ENCODE results near the gene TMIGD3.

The TMIGD3 gene

GRCh38 chr1:111474106-111474505 is 29.3 kb downstream of the TMIGD3 start:
- no peak for DNase-seq

DNA sequence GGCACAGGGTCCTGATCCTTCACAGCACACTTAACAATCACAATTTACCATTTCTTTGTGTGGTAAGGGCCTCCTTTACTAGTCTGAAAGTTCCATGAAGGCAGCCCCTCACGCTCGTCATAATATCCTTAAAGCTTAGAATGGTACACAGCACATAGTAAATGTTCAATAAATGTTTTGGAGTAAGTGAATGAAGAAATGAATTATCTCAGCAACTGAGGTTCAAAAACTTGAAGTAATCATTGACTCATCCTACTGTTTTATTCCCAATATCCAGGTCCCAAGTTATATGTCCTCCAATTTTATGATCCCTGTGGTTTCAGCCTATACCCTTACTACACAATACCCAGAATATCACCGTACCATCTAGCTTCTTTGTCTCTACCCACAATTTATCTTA is 31.9 kb downstream of the TMIGD3 start:
- DNase-seq, result no peak

DNA sequence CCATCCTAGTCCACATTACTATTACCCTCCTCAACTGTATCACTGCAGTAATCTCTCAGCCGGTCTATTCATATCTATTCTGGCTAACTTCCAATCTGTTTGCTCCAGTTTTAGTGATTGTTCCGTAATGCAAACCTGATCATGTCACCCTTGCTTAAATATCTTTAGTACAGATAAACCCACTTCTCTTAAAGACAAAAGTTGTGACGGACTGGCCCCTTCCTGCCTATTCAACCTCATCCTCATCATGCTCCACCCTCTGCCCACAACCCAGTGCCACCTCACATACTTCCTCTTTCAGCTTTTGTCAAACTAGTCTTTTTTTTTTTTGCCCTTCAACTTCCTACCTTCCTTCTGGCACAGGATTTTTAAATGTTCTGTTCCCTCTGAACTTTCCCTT is 32.4 kb downstream of the TMIGD3 start:
- peak; percentile 61 to 62 for DNase-seq

GRCh38 chr1:111470596-111470995 is 32.8 kb downstream of the TMIGD3 start:
- no peak for DNase-seq

- no peak for DNase-seq
These were observed 33.9 kb downstream of the TMIGD3 start for GRCh38 chr1:111469539-111469938.

- DNase-seq, result no peak
These were observed 34.7 kb downstream of the TMIGD3 start for GRCh38 chr1:111468717-111469100.

GRCh38 chr1:111467865-111468716 is 35.3 kb downstream of the TMIGD3 start:
- no peak for DNase-seq

DNA sequence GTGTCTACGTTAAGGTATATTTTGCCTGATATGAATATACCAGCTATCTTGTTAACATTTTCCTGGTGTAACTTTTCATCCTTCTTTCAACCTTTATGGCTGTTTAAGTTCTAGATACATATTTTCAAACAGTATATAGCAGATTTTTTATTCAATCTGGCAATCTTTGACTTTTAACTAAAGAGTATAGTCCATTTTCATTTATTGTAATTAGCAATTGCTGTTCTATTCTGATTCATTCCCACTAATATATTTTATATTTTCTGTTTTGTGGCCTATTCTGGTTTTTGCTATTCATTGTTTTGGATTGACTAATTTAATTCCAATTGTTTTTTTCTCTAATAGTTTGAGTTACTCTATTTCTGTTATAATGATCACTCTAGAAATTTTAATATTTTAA is 37.0 kb downstream of the TMIGD3 start:
- no peak for DNase-seq

DNA sequence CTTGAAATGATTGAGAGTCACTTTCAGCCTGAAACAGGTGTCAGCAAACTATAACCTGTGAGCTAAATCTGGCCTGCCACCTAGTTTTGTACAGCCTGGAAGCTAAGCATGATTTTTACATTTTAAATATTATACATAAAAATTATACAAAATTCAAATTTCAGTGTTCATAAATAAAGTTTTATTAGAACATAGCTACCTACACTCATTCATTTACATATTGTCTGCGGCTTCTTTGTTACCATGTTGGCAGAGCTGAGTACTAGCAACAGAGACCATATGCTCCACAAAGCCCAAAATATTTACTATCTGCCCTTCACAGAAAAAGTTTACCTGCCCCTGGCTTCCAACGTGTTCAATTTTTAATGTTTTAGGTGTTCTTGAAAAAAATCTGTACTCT is 37.7 kb downstream of the TMIGD3 start:
- DNase-seq, result no peak

DNA sequence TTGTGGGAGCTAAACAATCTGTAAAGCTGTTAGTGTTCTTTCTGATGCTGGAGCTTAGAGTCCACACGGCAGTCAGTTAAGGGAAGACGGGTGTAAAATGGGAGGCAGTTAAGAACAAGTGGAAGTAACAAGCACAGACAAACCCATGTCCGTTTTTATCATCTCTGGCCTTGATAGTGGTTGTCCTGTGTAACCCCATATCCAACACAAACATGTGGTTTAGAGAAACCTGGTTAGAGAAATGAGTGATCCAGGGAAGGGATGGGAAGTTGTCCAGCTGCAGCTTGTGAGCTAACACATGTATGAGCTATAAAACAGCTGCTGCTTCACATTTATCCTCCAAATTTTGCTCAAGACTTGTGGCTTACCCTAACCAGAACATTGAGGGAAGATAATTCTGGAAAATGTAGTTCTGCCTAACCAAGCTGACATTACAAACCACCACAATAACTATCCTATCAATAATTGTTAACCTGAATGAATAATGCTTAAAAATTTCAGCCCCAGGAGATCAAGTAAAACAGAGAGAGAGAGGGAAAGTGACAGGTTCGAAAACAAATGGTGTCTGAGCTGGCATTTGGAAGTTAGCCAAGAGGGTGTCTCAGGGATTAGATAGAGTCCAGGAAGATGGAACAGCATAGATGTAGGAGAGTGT is 40.3 kb downstream of the TMIGD3 start:
- no peak for DNase-seq

DNA sequence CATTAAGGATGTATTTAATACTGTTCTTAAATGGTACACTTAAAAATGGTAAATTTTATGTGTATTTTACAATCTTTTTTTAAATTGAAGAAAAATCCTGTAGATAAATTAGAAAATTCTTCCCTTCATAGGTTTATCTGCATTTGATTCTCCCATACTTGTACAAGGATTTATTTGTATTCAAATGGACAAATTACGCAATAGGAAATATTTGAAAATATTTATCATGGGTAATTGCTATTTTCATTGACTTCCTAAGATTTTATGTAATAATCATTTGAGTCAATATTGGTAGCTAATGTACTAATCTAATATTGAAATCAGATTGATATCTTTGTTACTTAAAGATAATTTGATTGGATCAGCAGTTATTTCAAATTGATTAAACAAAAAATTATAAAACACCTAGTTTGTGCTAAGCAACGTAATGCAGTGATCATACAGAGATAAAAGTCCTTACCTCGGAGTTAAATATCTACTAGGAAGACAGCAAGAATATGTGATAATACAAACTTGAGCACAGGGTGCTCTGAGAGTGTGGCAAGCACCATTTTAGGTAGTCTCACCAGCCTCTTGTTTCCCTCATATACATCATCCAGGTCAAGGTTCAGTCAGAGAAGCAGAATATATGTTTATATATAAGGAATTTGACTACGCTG is 40.9 kb downstream of the TMIGD3 start:
- DNase-seq, result no peak

DNA sequence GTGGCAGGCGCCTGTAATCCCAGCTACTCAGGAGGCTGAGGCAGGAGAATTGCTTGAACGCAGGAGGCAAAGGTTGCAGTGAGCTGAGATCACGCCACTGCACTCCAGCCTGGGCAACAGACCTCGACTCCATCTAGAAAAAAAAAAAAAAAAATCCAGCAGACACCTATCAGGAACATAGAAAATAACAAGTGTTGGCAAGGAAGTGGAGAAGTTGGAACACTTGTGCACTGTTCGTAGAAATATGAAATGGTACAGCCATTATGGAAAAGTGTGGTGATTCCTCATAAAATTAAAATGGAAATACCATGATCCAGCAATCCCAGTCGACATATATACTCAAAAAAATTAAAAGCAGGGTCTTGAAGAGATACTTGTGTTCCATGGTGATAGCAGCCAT is 41.7 kb downstream of the TMIGD3 start:
- DNase-seq, result no peak

- no peak for DNase-seq
These were observed 47.8 kb downstream of the TMIGD3 start for GRCh38 chr1:111455642-111456031.

DNA sequence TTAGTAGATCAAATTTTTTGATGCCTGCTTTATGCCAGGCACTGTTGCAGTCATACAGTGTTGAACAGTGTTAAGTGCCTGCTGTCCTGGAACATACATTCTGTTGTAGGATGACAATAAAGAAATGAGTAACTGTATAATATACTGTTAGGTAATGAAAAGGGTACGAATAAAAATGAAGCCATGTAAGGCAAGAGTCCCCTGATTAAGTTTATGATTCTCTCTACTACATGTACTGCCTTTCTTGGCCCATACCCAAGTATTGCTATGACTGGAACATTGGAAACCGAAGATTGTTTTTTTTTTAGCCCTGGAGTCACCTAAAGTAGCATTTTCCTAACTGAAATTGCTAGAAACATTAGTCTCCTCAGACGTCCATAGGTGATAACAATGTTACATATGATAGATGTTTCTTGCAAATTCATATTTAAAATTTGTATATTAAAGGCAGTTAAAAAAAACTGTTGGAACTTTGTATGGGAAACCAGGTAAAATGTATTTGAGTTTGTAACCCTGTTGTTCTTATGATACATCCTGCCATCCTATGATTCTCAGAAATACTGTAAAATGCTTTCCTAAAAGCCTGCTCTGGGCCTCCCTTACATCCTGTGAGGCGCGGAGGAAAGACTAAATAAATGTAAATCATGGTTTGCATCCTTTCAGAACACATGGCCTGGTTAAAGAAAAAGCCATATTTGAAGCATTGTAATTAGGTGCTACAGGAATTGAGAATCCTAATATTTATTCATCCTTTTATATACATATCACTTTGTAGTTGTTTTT is 48.4 kb downstream of the TMIGD3 start:
- no peak for DNase-seq

- no peak for DNase-seq
These were observed 49.7 kb downstream of the TMIGD3 start for GRCh38 chr1:111453706-111454105.

DNA sequence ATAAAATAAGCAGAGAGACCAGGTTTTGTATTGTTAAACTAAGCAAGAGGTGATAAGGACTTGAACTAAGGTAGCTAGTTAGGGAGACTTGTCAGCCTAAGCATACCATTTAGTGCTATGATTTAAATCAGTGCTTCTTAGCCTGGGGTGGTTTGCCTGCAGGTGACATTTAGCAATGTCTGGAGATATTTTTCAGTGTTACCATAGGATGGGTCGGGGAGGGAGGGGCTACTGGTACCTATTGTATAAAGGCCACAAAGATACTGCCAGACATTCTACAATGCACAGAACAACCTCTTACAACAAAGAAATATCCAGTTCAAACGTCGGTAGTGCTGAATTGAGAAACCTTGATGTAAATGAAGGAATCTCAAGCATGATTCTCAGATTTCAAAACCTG is 50.9 kb downstream of the TMIGD3 start:
- DNase-seq, result no peak

DNA sequence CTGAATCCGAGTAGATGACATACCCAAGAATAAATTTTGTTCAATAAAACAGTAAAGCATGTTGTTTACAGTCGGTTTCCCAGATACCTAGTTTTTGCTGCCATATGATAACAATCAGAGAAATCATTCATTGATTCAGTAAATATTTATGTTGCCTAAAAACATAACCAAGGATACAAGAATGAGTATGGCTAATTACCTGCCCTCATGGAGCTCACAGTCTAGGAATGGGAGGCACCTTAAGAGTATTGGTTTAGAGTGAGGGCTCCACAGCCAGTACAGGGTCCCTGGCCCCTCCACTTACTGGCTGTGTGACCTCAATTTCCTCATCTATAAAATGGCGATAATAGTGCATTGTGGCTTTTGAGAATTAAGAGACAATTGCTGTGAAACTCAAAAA is 53.2 kb downstream of the TMIGD3 start:
- no peak for DNase-seq

GRCh38 chr1:111449703-111450017 is 53.8 kb downstream of the TMIGD3 start:
- DNase-seq, result no peak

GRCh38 chr1:111448918-111449702 is 54.3 kb downstream of the TMIGD3 start, which contains the start of the genes ATP5PB and WDR77:
Gene ATP5PB (plus strand): TSS chr1:111449464. CDS start chr1:111449542, 78 bp downstream.
Gene WDR77 (minus strand): TSS chr1:111449256. CDS start chr1:111449169, 87 bp downstream.
- DNase-seq, result peak; percentile 88 to 90

DNA sequence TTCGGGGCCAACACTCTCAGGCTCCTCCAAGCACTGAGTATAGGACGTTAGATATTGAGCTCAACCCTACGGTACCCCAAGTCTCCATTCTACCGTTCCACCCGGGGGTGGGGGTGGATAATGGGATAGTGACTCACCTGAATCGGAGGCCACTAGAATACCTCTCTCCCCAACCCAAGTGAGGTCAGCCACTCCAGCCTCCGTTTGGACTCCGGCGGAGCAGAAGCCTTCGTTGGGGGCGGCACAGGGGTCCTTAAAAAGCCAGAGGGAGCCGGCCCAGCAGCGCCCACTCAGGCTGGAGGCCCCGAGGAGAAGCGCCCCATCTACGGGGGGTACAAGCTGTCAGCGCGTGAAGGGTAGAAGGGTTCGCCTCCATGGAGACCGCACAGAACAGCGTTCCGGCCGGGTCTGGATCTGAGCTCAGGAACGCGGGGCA is 54.9 kb downstream of the TMIGD3 start:
- DNase-seq, result peak; percentile 33 to 39

- DNase-seq, result no peak
These were observed 56.2 kb downstream of the TMIGD3 start for GRCh38 chr1:111446967-111447892.

Data from activated CD4-positive, alpha-beta T cell treated with anti-CD3 and anti-CD28 coated beads for 4 hours (primary cell).